ENCODE results near the gene ZFYVE26. TPM values are rescaled to one million over a fixed set of nuclear protein-coding genes. Genes with fewer than 3 reads are reported as not detected.
A peak's percentile ranks its signal among the peaks of the same experiment; 100 is the strongest.

The ZFYVE26 gene
- total RNA-seq, 2 donors from 2014 or later, result 11.7 to 31.0 TPM

DNA sequence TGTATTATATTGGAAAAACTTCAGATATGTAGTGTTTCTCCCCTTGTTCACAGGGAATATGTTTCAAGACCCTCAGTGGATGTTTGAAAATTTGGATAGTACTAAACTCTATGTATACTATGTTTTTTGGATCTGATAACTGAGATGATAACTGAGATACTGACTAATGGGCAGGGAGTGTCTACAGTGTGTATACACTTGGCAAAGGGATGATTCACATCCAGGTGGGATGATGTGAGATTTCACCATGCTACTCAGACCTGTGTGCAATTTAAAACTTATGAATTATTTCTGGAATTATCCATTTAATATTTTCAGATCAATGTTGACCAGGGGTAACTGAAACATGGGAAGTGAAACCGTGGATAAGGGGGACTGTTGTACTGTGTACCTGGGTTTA is 17.0 kb upstream of the ZFYVE26 start:
- Histone ChIP-seq H3K27me3 (no peaks in the 10 kb centered on the region), H3K9me3 (no peaks in the 10 kb centered on the region), H3K36me3 (replicated peaks in 1 of 2; ENCODE audit: insufficient read depth in 1 of 2, low read depth in 2 of 2) (no peaks in the 10 kb centered on the region), H3K4me1 (no peaks in the 10 kb centered on the region), H3K27ac (no peak overlapping the region), H3K4me3 (no peak overlapping the region)
- ATAC-seq (no peak), DNase-seq (no peak)
- WGBS, 2 donors, result 83 to 85% methylated on average over 1 of the region's 1 CpG
- intact Hi-C loops (cut with DNase I), result loop anchor here (10.0 kb wide), 1 partner anchor 1011 kb away; no protein-coding TSS in a partner anchor
- TF ChIP-seq POLR2A (IDR thresholded peaks at IDR 0.05), result no peak
- TF ChIP-seq, protein P1, sequence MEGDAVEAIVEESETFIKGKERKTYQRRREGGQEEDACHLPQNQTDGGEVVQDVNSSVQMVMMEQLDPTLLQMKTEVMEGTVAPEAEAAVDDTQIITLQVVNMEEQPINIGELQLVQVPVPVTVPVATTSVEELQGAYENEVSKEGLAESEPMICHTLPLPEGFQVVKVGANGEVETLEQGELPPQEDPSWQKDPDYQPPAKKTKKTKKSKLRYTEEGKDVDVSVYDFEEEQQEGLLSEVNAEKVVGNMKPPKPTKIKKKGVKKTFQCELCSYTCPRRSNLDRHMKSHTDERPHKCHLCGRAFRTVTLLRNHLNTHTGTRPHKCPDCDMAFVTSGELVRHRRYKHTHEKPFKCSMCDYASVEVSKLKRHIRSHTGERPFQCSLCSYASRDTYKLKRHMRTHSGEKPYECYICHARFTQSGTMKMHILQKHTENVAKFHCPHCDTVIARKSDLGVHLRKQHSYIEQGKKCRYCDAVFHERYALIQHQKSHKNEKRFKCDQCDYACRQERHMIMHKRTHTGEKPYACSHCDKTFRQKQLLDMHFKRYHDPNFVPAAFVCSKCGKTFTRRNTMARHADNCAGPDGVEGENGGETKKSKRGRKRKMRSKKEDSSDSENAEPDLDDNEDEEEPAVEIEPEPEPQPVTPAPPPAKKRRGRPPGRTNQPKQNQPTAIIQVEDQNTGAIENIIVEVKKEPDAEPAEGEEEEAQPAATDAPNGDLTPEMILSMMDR (IDR thresholded peaks at IDR 0.05), result no peak

DNA sequence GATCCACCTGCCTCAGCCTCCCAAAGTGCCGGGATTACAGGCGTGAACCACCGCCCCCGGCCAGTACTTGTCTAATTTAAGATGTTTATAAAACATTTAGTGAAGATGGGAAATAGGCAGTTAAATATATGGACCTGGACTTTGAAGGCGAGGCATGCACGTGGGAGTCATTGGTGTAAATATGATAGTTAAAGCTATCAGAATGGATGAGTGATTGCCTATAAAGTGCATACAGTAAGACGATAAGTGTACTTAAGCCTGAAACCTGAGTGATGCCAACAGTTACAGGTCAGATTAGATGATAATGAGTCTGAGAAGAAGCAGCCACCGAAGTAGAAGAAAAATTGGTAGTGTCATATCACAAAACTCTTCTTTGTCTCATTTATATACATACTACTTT is 14.7 kb upstream of the ZFYVE26 start:
- Histone ChIP-seq H3K4me3 (no peak overlapping the region), H3K9me3 (no peaks in the 10 kb centered on the region), H3K27me3 (no peaks in the 10 kb centered on the region), H3K27ac (no peak overlapping the region), H3K4me1 (no peaks in the 10 kb centered on the region), H3K36me3 (replicated peaks in 1 of 2; ENCODE audit: insufficient read depth in 1 of 2, low read depth in 2 of 2) (no peaks in the 10 kb centered on the region)
- TF ChIP-seq, protein P1 (IDR thresholded peaks at IDR 0.05), result no peak
- no peak for TF ChIP-seq POLR2A (IDR thresholded peaks at IDR 0.05)
- no peak for DNase-seq
- intact Hi-C loops (cut with DNase I), result loop anchor here (10.0 kb wide), 1 partner anchor 1014 kb away; no protein-coding TSS in a partner anchor
- ATAC-seq, result no peak
- WGBS, 2 donors, result 86 to 87% methylated on average over 8 of the region's 8 CpGs

DNA sequence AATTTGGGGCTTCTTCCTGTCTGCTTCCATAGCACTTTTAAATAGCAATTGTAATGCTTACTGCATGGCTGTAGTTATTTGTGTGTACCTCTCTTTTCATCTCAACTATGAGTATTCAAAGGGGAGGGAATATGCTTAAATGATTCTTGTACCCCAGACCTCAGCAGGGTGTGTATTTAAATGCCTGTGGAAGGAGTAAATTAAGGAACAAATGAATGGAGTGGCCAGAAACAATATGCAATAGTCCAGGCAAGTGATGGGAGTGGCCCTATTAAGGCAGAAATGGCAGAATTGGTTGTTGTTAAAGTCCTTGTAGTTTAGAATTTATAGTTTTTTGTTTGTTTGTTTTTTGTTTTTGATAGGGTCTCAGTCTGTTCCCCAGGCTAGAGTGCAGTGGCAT is 4.7 kb upstream of the ZFYVE26 start:
- Histone ChIP-seq H3K27me3 (no peaks in the 10 kb centered on the region), H3K4me1 (peaks cover 14% of the 10 kb centered on the region), H3K9me3 (no peaks in the 10 kb centered on the region), H3K4me3 (no peak overlapping the region), H3K36me3 (replicated peaks in 1 of 2; ENCODE audit: insufficient read depth in 1 of 2, low read depth in 2 of 2) (no peaks in the 10 kb centered on the region), H3K27ac (no peak overlapping the region)
- TF ChIP-seq, protein P1 (IDR thresholded peaks at IDR 0.05), result no peak
- no peak for TF ChIP-seq POLR2A (IDR thresholded peaks at IDR 0.05)
- DNase-seq (no peak), ATAC-seq (no peak)
- intact Hi-C loops (cut with DNase I), result no loop called here

DNA sequence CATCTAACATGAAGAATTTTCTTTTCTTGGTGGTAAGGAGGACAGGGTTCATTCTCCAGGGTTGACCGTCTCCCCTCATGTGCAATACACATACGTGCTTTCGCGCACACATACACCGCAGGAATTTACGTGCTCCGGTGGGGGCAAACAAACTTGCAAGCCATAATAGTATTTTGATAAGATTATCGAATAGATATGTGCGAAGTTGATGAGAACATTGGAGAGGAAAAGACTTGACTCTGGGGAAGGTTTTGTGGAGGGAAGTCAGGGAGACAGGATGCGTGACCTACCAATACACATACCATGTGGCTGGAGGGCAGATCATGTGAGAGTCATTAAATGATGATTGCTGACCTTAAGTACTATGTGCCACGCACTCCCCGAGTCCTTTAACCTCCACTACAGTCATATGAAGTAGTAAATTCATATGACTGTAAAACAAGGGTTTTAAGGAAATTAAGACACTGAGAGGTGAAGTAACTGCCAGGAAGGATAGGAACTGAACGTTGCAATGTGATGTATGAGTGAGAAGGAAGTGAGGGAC is 4.1 kb upstream of the ZFYVE26 start:
- Histone ChIP-seq H3K27ac (peak overlapping the region in 2 of 4 donors; percentile 72 to 75), H3K4me1 (peaks cover 18% of the 10 kb centered on the region), H3K27me3 (no peaks in the 10 kb centered on the region), H3K4me3 (peak overlapping the region in 1 of 2 donors; percentile 91), H3K9me3 (no peaks in the 10 kb centered on the region), H3K36me3 (replicated peaks in 1 of 2; ENCODE audit: insufficient read depth in 1 of 2, low read depth in 2 of 2) (no peaks in the 10 kb centered on the region)
- DNase-seq, result peak in 1 of 4 donors; percentile 29
- TF ChIP-seq POLR2A (IDR thresholded peaks at IDR 0.05), result no peak
- TF ChIP-seq, protein P1 (IDR thresholded peaks at IDR 0.05), result no peak
- no peak for ATAC-seq
- intact Hi-C loops (cut with DNase I), result no loop called here
- 6 to 9% methylated on average over 13 of the region's 13 CpGs for WGBS, 2 donors

Data from body of pancreas (tissue), 4 donors.